Stimulated activated naive CD4-positive, alpha-beta T cell (primary cell): ENCODE results near the gene BCAR3.
A peak's percentile ranks its signal among the peaks of the same experiment; 100 is the strongest.
"Not testable (repeated sequence)": the region's sequence is repeated elsewhere in the genome, so short reads cannot be mapped to it uniquely, and the experiment has no call there.

ENCODE experiments used
- DNase-seq, 6 experiments: peaks; one replicate each; lab custom pipeline; 2025; lab: John Stamatoyannopoulos, UW

BCAR3 gene

DNA sequence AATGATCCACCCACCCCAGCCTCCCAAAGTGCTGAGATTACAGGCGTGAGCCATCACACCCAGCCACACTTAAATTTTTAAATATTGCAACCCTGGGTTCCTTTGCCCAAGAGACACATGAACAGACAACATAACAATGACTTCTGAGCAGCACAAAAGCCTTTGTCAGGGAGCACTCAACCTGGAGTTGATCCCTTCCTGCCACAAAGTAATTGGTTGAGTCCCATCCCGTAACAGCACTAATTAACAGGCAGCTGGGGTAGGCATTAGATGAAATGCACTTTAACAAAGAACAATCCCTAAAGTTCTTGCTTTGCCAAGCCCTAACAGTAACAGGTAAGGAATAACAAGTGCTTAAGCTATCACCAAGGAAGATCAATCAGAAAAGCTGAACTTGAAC is 5.9 kb upstream of the BCAR3 start:
- DNase-seq: no peak

DNA sequence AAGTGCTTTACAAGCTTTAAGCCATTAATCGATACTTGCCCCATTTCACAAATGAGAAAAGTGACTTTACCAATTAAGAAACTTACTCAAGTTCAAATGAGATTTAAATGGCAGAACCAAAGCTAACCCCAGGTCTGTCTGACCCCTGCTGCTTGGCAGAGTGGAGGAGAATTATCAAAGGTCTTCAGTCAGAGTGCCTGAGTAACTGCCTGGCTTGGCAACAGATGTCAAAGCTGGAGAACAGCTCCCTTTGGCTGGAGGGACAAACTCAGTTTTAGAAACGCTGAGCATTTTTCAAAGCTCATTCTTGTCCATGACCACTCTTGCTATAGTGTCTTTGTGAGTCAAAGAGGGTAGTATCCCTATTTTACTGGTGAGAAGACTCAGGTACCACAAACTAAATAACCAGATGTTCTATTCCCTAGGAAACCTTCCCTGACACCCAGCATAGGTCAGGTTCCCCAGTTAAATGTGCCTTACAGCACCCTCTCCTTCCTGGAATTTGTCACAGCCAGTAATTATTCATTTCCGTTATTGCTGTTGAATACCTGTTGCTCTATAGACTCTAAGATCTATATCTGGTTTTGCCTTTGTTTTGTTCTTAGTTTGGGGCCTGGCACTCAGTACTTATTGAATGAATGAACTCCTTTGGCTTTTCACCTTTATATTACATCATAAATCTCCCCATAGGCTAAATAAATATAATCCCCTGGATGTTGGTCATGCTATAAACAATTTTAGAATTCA is 5.0 kb upstream of the BCAR3 start:
- DNase-seq: no peak

DNA sequence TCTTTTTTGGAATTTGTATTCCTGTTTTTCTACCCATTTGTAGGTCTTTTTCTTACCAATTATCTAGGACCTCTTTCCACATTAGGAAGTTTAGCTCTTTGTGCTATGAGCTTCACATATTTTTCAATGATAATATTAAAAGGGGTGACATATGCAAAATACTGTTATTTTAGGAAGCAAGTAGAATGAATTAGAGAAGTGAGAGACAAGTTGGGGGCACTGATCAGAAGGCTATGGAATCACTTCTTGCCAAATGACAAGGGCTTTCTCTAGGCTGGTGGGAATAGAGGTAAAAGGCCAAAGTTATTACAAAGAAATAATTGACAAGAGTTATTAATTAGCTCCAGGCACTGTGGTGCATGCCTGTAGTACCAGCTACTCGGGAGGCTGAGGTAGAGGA is 4.3 kb upstream of the BCAR3 start:
- DNase-seq: no peak

GRCh38 chr1:93683234-93683633 is 1.6 kb upstream of the BCAR3 start:
- DNase-seq: no peak

GRCh38 chr1:93681989-93682412 is 364 bp upstream of the BCAR3 start:
- DNase-seq: no peak

- DNase-seq: peak in 1 of 6 experiments; percentile 3
These were observed 1.1 kb downstream of the BCAR3 start for GRCh38 chr1:93680420-93681100.

DNA sequence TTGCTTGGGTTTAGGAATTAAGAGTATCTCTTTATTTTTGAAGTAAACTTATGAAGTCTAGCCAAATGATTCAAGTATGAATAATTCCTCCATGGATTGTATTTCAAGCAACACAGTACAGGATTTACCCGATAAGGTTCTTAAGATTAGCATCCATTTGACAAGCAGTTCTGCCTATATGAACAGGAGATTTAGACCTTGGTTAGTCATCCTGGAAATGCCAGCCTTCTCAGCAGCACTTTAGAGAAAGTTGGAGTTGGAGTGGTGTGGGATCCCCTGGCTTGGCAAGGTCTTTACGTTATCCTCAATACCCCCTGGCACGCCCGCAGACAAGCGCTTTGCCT is 1.6 kb downstream of the BCAR3 start:
- no peak for DNase-seq

GRCh38 chr1:93679546-93679945 is 2.1 kb downstream of the BCAR3 start:
- DNase-seq: no peak

DNA sequence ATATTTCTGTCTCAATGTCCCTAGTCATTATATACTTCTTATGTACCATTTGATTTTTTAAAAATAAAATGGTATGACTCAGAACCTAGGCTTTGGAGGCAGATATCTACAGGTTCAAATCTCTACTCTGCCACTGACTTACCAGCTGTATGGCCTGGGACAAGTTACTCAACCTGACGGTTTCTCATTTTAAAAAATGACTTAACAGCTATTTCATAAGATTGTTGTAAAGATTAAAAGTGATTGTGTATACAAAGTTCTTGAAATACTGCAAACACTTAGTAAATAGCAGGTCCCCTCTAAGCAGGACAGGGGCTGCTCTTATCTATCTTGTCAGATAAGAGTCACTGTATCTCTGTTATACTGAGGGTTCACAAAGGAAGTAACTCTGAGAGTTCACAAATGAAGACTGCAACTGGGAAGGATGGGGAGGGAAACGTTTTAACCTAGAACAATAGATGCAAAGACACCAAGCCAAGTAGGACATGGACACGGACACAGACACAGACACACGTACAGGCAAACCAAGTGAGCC is 2.6 kb downstream of the BCAR3 start:
- no peak for DNase-seq

DNA sequence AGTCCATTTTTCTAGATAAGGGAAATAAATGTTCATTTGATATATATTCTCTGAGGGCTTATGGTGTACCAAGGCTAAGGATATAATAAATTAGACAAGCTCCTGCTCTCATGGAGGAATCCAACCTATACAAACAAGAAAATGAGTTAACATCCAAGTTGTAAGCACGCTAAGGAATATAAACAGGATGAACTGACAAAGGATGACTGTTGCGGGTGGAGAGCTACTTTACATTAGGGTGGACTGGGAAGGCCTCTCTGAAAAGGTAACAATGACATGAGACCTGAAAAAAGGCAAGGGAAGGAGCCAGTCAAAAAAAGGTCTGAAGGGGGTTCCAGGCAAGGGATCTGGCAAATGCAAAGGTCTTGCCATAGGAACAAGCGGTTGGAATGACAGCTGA is 3.1 kb downstream of the BCAR3 start:
- DNase-seq: no peak

DNA sequence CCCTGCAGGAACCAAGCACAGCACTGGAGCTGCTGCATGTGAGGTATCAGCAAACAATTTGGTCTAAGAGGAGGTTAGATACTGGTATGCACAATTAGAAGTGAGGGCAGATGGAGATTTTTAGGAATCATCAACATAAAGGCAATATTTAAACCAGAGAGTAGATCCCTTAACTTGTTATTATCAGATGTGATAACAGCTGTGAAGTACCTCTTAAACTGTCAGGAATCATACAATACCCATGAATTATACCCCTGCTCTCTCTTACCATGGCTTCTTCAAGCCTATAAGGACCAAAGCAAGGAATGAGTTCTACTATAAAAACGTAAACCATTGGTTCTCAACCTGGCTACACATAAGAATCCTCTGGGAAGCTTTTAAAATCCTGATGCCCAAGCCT is 3.9 kb downstream of the BCAR3 start:
- no peak for DNase-seq

- no peak for DNase-seq
These were observed 5.2 kb downstream of the BCAR3 start for GRCh38 chr1:93676427-93676826.

DNA sequence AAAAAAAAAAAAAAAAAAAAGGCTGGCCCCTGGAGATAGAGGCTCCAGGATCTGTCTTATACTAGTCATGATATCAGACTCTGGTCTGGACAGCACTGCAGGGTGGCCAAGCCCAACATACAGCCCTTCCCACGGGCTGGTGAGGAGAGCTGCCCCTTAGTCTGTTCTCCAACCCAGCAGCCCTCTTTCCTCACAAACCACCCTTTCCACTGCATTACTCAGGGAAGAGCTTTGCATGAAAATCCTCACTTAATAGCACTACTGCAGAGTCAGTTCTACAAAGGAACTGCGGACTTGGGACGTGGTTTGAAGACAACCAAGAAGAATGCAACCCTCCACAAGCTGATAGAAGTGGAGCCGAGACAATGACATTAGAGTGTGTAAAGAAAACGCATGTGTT is 5.7 kb downstream of the BCAR3 start:
- DNase-seq: no peak

- no peak for DNase-seq
These were observed 6.4 kb downstream of the BCAR3 start for GRCh38 chr1:93675271-93675670.

- not testable (repeated sequence) for DNase-seq
These were observed 7.6 kb downstream of the BCAR3 start for GRCh38 chr1:93674071-93674470.

DNA sequence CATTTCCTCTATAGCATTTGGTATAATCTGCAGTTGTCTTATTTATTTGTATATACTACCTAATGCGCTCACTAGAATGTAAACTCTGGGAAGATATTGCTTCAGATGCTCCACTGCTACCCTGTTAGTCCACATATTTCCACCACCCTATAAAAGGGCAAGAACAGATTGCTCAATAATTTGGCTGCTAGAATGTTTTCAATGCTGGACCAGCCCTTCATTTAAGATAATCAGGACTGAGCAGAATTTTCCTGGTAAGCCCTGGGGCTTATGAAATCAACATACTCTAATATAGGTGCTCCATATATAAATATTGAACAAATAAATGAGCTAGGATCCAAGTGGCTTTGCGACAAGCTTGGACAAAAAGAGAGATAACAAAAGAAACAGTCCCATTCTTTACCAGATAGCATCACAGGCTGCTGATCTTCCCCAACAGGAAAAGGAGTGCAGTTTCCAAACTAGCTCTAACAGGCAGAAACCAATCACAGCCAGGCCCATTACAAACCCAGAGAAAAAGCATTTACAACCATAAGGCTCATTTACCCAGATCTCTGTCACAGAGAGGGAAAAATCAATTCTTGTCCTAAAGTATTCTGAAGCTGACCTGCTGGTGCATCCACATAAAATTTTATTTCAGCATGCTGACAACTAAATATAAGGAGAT is 8.3 kb downstream of the BCAR3 start:
- no peak for DNase-seq

DNA sequence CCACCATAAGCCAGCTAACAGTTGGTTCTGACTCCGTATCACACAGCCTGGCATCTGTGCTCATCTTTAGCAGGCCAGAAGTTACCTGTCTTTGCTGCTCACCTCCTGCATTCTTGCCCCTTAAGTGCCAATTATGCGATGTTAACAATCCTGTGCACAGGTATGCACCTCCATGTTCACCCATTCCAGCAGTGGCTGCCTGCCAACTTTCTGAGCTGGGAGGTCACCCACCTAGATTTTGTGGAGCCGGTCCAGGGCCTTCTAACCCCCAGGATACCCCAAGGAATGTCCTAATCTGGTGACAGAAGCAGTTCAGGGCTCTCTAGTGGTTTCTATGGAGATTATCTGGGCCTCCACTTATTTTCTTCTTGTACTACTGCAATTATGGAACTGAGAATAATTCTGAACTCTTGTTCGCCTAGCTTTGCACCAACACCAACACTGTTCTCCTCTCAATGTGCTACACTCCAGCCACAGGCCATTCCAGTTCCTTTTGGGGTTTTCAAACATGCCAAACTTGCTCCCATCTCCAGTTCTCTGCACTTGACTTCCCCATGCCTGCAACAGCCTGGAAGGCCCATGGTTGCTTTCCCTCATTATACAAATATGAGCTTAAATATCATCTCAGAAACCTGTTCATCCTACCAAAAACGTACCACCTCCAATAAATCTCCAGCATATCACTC is 9.0 kb downstream of the BCAR3 start:
- DNase-seq: no peak

DNA sequence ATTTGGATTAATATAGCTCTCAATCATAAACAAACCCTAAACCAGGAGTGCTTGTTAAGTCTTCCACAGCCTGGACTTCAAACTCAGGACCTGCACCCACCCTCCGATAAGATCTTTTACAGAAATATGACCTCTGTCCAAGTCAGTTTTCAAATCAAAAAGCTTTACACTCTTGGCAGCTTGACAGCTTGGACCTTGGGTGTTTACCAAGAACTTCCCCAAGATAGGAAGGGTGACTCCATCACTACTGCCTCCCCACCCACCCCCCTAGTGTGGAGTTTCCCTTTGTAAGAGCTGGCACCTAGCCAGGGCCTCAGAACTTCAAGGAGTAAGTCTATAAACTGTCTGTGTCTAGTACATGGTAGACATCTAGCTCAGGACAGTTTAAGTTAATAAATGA is 9.6 kb downstream of the BCAR3 start:
- DNase-seq: no peak

DNA sequence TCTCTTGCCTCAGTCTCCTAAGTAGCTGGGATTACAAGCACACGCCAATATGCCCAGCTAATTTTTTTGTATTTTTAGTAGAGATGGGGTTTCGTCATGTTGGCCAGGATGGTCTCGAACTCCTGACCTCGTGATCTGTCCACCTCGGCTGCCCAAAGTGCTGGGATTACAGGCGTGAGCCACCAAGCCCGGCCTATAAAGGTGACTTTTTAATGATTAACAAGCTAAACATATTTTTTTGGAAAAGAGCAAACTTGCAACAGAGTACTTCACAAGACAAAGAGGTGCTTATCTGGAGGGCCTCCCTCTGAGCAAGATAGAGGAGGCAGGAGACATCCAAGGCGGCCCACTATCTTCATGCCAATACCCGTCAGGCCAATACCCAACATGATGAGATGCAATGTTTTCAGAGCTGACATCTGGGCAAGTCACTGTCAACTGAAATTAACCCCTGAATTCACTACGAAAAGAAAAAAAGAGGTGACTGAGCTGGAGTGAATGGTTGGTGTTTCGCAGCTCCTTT is 10.5 kb downstream of the BCAR3 start:
- no peak for DNase-seq

DNA sequence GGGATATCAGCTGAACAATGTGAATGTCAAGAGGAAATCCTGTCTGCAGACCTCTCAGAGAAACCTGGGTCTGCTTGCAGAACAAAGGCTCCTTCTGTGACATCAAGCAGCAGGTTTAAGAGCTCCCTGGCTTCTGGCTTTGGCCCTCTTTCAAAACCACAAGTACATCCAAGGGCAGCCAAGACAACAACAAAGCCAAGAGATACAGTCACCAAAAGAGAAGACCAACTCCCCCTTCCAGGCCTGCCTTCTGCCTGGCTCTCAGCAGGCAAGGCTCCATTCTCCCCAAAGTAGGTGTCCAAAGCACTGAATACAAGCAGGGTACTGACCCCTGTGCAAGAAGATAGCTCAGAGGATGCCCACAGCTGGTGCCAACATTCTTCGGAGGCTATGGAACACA is 11.5 kb downstream of the BCAR3 start:
- no peak for DNase-seq

- no peak for DNase-seq
These were observed 12.3 kb downstream of the BCAR3 start for GRCh38 chr1:93669369-93669768.

GRCh38 chr1:93668951-93669350 is 12.7 kb downstream of the BCAR3 start:
- DNase-seq: no peak
